T-helper 17 cell (primary cell): ENCODE data around the gene MCM5. TPM values are rescaled to one million over a fixed set of nuclear protein-coding genes. Genes with fewer than 3 reads are reported as not detected.
A peak's percentile ranks its signal among the peaks of the same experiment; 100 is the strongest.
"Not testable (repeated sequence)": the region's sequence is repeated elsewhere in the genome, so short reads cannot be mapped to it uniquely, and the experiment has no call there.

Experiments
- ATAC-seq: fragments of 150-1000 bp; cut with Tn5 transposase; 2 replicates; pipeline ENCODE4 v1.10.0; 2021; ENCODE audit warnings: mild to moderate bottlenecking, moderate library complexity
- DNase-seq, 3 donors: peaks; one replicate each; pipeline versions ENCODE4 v3.0.0 to v3.0.0-alpha.2; 2020 to 2021
- H3K9me3 ChIP-seq: one replicate; pipeline ENCODE4 v1.7.0; 2013; ENCODE audit warnings: low read length, mild to moderate bottlenecking; ENCODE audit not compliant: control insufficient read depth, poor library complexity, severe bottlenecking
- H3K27ac Mint-ChIP-seq: one replicate; pipeline ENCODE4 v1.8.0; 2022; ENCODE audit warnings: mild to moderate bottlenecking, moderate library complexity, mixed read lengths
- H3K27me3 Mint-ChIP-seq: one replicate; pipeline ENCODE4 v1.8.0; 2022; ENCODE audit warnings: mixed read lengths
- H3K36me3 Mint-ChIP-seq: one replicate; pipeline ENCODE4 v1.8.0; 2022; ENCODE audit warnings: low read depth, mixed read lengths
- H3K4me1 Mint-ChIP-seq: one replicate; pipeline ENCODE4 v1.8.0; 2022; ENCODE audit warnings: mild to moderate bottlenecking, mixed read lengths
- H3K4me3 Mint-ChIP-seq: one replicate; pipeline ENCODE4 v1.8.0; 2022; ENCODE audit warnings: mild to moderate bottlenecking, moderate library complexity, mixed read lengths
- total RNA-seq, 4 donors: library from RNA in 2 of 4; stranded (reverse) in 2 of 4; gene quantifications; one replicate each; pipeline ENCODE4 v1.2.3 and lab custom pipeline; 2022 to 2026

Gene MCM5
- total RNA-seq, 2 donors from 2014 or later = 22.6 to 32.6 TPM

DNA sequence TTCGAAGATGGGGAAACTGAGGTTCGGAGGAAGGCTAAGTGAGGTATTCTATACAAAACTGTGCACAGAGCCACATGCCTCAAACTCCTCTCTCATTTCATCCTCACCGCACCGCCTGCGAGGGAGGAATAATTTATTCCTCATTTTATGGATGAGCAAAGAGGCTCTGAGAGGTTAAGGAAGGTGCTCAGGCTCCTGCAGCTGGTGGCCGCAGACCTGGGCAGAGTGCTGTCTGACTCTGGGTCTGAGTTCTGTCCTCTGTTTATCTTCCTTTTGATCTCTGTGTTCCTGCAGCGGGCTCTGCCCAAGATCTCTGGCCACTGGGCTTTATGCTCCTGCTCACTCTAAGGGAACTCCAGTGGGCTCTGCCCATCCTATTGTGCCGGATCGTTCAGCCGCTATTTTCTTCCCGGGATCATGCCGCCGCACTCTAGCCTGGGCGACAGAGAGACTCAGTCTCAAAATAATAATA is 59.5 kb downstream of the MCM5 start:
- ATAC-seq (no peak), DNase-seq (no peak)
- no peaks in the 10 kb centered on the region for H3K9me3 ChIP-seq
- Mint-ChIP-seq H3K4me3 (no peak overlapping the region), H3K27ac (no peak overlapping the region), H3K4me1 (no peaks in the 10 kb centered on the region), H3K27me3 (no peaks in the 10 kb centered on the region), H3K36me3 (peaks cover 4% of the 10 kb centered on the region)

- not testable (repeated sequence) for ATAC-seq, H3K4me3 Mint-ChIP-seq, H3K36me3 Mint-ChIP-seq, H3K27ac Mint-ChIP-seq, DNase-seq, H3K9me3 ChIP-seq, H3K4me1 Mint-ChIP-seq, H3K27me3 Mint-ChIP-seq
Measured at GRCh38 chr22:35459976-35460375, 60.0 kb downstream of the MCM5 start.

- no peaks in the 10 kb centered on the region for H3K4me1 Mint-ChIP-seq
- no peak for DNase-seq
- peaks cover 4% of the 10 kb centered on the region for H3K36me3 Mint-ChIP-seq
Measured at GRCh38 chr22:35460688-35461087, 60.7 kb downstream of the MCM5 start.

DNA sequence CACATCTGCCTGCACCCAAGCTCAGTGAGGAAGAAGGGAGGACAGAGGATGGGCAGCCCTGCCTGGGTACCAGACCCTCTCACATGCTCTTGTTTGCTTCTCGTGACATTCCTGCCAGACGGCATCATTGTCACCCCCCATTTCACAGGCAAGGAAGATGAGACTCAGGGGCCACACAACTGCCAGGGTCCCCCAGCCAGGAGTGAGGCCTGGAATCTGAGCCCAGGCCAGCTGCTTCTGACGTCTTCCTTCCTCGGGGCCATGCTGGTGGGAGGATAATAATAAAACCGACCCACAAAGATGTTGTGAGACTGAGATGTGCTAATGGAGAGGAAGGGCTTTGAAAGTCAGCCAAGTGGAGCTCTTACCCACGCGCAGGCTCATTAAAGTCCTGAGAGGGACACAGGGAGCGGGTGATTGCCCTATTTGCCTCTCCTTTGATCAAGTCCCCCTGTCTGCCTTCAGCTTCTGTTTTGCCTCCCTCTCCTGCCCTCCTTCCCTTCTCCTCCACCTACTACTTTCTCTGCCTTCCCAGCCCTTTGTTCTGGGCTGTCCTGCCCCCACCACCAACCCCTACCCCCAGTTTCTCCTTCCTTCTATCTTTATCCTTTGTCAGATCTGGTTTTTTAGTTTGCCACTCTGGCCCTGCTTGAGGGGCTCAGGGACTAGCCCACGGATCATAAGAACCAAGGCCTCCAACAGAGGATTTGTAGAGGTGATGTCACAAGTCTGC is 62.7 kb downstream of the MCM5 start:
- ATAC-seq (no peak), DNase-seq (no peak)
- Mint-ChIP-seq H3K4me3 (no peak overlapping the region), H3K27ac (no peak overlapping the region), H3K36me3 (peaks cover 4% of the 10 kb centered on the region), H3K4me1 (no peaks in the 10 kb centered on the region), H3K27me3 (no peaks in the 10 kb centered on the region)
- H3K9me3 ChIP-seq = no peaks in the 10 kb centered on the region

More at GRCh38 chr22:35460688-35461087, 60.7 kb downstream of the MCM5 start:
- Mint-ChIP-seq H3K27ac (no peak overlapping the region), H3K4me3 (no peak overlapping the region), H3K27me3 (no peaks in the 10 kb centered on the region)
- H3K9me3 ChIP-seq = no peaks in the 10 kb centered on the region
- ATAC-seq = no peak

- no peaks in the 10 kb centered on the region for H3K9me3 ChIP-seq
- Mint-ChIP-seq H3K36me3 (peaks cover 4% of the 10 kb centered on the region), H3K27me3 (no peaks in the 10 kb centered on the region), H3K4me1 (no peaks in the 10 kb centered on the region), H3K4me3 (no peak overlapping the region), H3K27ac (no peak overlapping the region)
- no peak for DNase-seq
- no peak for ATAC-seq
Measured at GRCh38 chr22:35463231-35463933, 63.4 kb downstream of the MCM5 start.

DNA sequence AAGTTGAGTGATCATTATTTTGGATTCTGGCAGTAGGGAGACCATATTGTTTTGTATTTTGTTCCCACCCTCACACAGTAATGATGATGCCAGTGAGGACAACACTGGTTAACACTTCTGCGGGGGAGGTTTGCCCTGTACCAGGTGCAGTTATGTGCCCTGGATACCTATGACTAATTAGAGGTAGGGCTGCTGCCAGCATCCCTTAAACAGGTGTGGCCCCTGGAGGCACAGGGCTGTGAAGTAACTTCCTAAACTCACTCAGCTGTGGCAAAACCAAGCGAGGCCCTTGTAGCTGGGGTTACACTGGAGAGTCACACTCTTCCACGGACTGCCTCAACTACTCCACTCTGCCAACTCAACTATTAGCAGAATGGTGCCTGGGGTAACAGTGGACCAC is 64.5 kb downstream of the MCM5 start:
- H3K27me3 Mint-ChIP-seq = no peaks in the 10 kb centered on the region

GRCh38 chr22:35465109-35465701 is 65.3 kb downstream of the MCM5 start:
- Mint-ChIP-seq H3K27ac (no peak overlapping the region), H3K36me3 (peaks cover 4% of the 10 kb centered on the region), H3K4me3 (no peak overlapping the region), H3K27me3 (no peaks in the 10 kb centered on the region), H3K4me1 (no peaks in the 10 kb centered on the region)
- no peaks in the 10 kb centered on the region for H3K9me3 ChIP-seq
- DNase-seq = no peak
- no peak for ATAC-seq

More for the DNA sequence above, 64.5 kb downstream of the MCM5 start:
- Mint-ChIP-seq H3K27ac (no peak overlapping the region), H3K4me3 (no peak overlapping the region), H3K4me1 (no peaks in the 10 kb centered on the region), H3K36me3 (peaks cover 4% of the 10 kb centered on the region)
- no peaks in the 10 kb centered on the region for H3K9me3 ChIP-seq
- no peak for DNase-seq
- no peak for ATAC-seq

GRCh38 chr22:35467681-35468434 is 67.9 kb downstream of the MCM5 start:
- Mint-ChIP-seq H3K4me1 (no peaks in the 10 kb centered on the region), H3K36me3 (peaks cover 4% of the 10 kb centered on the region), H3K27me3 (no peaks in the 10 kb centered on the region), H3K4me3 (no peak overlapping the region), H3K27ac (no peak overlapping the region)
- DNase-seq (no peak), ATAC-seq (no peak)
- H3K9me3 ChIP-seq = no peaks in the 10 kb centered on the region

GRCh38 chr22:35470903-35471321 is 71.0 kb downstream of the MCM5 start:
- no peak for ATAC-seq
- Mint-ChIP-seq H3K27me3 (peaks cover 9% of the 10 kb centered on the region), H3K36me3 (no peaks in the 10 kb centered on the region), H3K4me3 (no peak overlapping the region), H3K27ac (no peak overlapping the region), H3K4me1 (no peaks in the 10 kb centered on the region)
- DNase-seq = no peak
- no peaks in the 10 kb centered on the region for H3K9me3 ChIP-seq

GRCh38 chr22:35471566-35471965 is 71.6 kb downstream of the MCM5 start:
- not testable (repeated sequence) for H3K27ac Mint-ChIP-seq, DNase-seq, H3K9me3 ChIP-seq, H3K4me3 Mint-ChIP-seq, ATAC-seq, H3K36me3 Mint-ChIP-seq, H3K27me3 Mint-ChIP-seq, H3K4me1 Mint-ChIP-seq

DNA sequence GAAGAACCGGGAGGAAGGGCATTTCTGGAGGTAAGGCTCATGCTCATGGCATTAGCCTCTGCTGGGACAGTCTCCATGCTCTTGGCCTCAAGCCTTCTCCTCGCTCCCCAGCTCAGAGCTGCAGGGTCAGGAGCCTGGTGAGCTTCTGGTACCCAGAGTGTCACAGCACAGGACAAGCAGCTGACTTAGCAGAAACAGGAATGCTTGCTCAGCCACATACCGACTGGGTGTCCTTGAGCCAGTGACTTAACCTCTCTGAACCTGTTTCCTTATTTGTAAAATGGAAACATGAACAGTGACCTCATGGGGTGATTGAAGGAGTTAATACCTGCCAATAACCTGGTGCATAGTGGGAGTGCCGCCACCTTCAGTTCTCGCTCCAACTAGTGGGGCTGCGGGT is 72.5 kb downstream of the MCM5 start:
- H3K9me3 ChIP-seq = no peaks in the 10 kb centered on the region
- H3K27me3 Mint-ChIP-seq = peaks cover 10% of the 10 kb centered on the region

GRCh38 chr22:35473971-35474370 is 74.0 kb downstream of the MCM5 start:
- no peaks in the 10 kb centered on the region for H3K36me3 Mint-ChIP-seq
- ATAC-seq = no peak
- no peak overlapping the region for H3K4me3 Mint-ChIP-seq

More for the DNA sequence above, 72.5 kb downstream of the MCM5 start:
- no peaks in the 10 kb centered on the region for H3K4me1 Mint-ChIP-seq
- no peak for DNase-seq
- peak overlapping the region; percentile 10 for H3K27ac Mint-ChIP-seq
- no peaks in the 10 kb centered on the region for H3K36me3 Mint-ChIP-seq
- ATAC-seq = no peak
- H3K4me3 Mint-ChIP-seq = no peak overlapping the region

More at GRCh38 chr22:35473971-35474370, 74.0 kb downstream of the MCM5 start:
- Mint-ChIP-seq H3K4me1 (no peaks in the 10 kb centered on the region), H3K27ac (no peak overlapping the region), H3K27me3 (peaks cover 22% of the 10 kb centered on the region)
- no peak for DNase-seq
- H3K9me3 ChIP-seq = no peaks in the 10 kb centered on the region
